GM12878 (cell line): ENCODE results near the gene CTNNB1. TPM values are rescaled to one million over a fixed set of nuclear protein-coding genes. Genes with fewer than 3 reads are reported as not detected.
A peak's percentile ranks its signal among the peaks of the same experiment; 100 is the strongest.

Experiments
- CHD2 ChIP-seq: IDR thresholded peaks from 2 replicates; pipeline ENCODE4 v1.6.1; 2011; ENCODE audit warnings: low read depth, low read length, improper control_type of control experiment, borderline replicate concordance
- RAD51 ChIP-seq: fragments of 450-650 bp; IDR thresholded peaks from 2 replicates; pipeline ENCODE4 v1.6.1; 2016; ENCODE audit warnings: moderate library complexity, mild to moderate bottlenecking, inconsistent platforms
- SIN3A ChIP-seq: IDR thresholded peaks from 2 replicates; pipeline ENCODE4 v1.6.1; 2012; ENCODE audit warnings: low read depth, low read length, improper control_type of control experiment
- SMARCA5 ChIP-seq: fragments of 450-650 bp; IDR thresholded peaks from 2 replicates; pipeline ENCODE4 v1.6.1; 2017; ENCODE audit warnings: mild to moderate bottlenecking
- SP1 ChIP-seq: IDR thresholded peaks from one replicate; pipeline ENCODE4 v1.6.1; 2011; ENCODE audit warnings: low read depth, low read length
- SPI1 ChIP-seq: IDR thresholded peaks from 2 replicates; pipeline ENCODE4 v1.6.1; 2011; ENCODE audit warnings: low read depth, mild to moderate bottlenecking, low read length, moderate library complexity, borderline replicate concordance; ENCODE audit not compliant: insufficient read depth
- SUPT20H ChIP-seq: IDR thresholded peaks from 2 replicates; pipeline ENCODE4 v1.6.1; 2011; ENCODE audit warnings: low read depth, mild to moderate bottlenecking, low read length, moderate library complexity, borderline replicate concordance; ENCODE audit not compliant: control insufficient read depth
- YBX1 ChIP-seq: fragments of 450-650 bp; IDR thresholded peaks from 2 replicates; pipeline ENCODE4 v1.6.1; 2016; ENCODE audit warnings: antibody characterized with exemption
- polyA plus RNA-seq, 11 experiments: library from polyadenylated mRNA; depleted of rRNA in 4 of 11; unstranded in 6 of 11; stranded (reverse) in 5 of 11; fragments of >200 nt; fragmentation: Nextera tagmentation in 4 of 11; fragmentation: Illumina TruSeq in 1 of 11; extraction: Ambion mirVana in 4 of 11; extraction: Trizol in 1 of 11; gene quantifications; 1 replicate in 1 of 11; 2 replicates in 10 of 11; pipeline versions ENCODE4 v1.2.1 to v1.2.3, GENCODE V29; 2011 to 2016; ENCODE audit warnings: inconsistent platforms in 2 of 11, missing spikeins in 2 of 11, low read depth in 1 of 11
- total RNA-seq, 4 experiments: library from RNA; depleted of rRNA in 3 of 4; stranded (reverse); fragments of >200 nt in 3 of 4; fragmentation: Illumina TruSeq in 1 of 4; extraction: Trizol in 1 of 4; gene quantifications; 2 replicates each; pipeline versions ENCODE4 v1.2.1 to v1.2.3, GENCODE V29; 2013 to 2021
- TF ChIP-seq, protein P1 (sequence below): fragments of 450-650 bp; formaldehyde crosslinking; IDR thresholded peaks from 2 replicates; pipeline ENCODE4 v1.5.0; 2022; ENCODE audit warnings: mild to moderate bottlenecking, missing genetic modification characterization
- TF ChIP-seq, protein P2 (sequence below): IDR thresholded peaks from 2 replicates; pipeline ENCODE4 v1.6.1; 2012; ENCODE audit warnings: low read length, inconsistent platforms
- TF ChIP-seq, protein P3 (sequence below): fragments of 450-650 bp; IDR thresholded peaks from 2 replicates; pipeline ENCODE4 v1.6.1; 2017; ENCODE audit warnings: mild to moderate bottlenecking, moderate library complexity
- TF ChIP-seq, protein P4 (sequence below): fragments of 450-650 bp; IDR thresholded peaks from 2 replicates; pipeline ENCODE4 v1.6.1; 2014; ENCODE audit warnings: mild to moderate bottlenecking
- TF ChIP-seq, protein P5 (sequence below): fragments of 450-650 bp; IDR thresholded peaks from 2 replicates; pipeline ENCODE4 v1.6.1; 2017; ENCODE audit warnings: mild to moderate bottlenecking
- TF ChIP-seq, protein P6 (sequence below): IDR thresholded peaks from 2 replicates; pipeline ENCODE4 v1.6.1; 2011; ENCODE audit warnings: borderline replicate concordance, low read depth, mild to moderate bottlenecking, moderate library complexity, low read length; ENCODE audit not compliant: insufficient read depth, poor library complexity, severe bottlenecking

The CTNNB1 gene
- total and polyA plus RNA-seq, 10 of the 15 experiments (the other 5 are each of a cell fraction or from before 2014, with no cell fraction given): 30.4 to 217 (median 138) TPM

DNA sequence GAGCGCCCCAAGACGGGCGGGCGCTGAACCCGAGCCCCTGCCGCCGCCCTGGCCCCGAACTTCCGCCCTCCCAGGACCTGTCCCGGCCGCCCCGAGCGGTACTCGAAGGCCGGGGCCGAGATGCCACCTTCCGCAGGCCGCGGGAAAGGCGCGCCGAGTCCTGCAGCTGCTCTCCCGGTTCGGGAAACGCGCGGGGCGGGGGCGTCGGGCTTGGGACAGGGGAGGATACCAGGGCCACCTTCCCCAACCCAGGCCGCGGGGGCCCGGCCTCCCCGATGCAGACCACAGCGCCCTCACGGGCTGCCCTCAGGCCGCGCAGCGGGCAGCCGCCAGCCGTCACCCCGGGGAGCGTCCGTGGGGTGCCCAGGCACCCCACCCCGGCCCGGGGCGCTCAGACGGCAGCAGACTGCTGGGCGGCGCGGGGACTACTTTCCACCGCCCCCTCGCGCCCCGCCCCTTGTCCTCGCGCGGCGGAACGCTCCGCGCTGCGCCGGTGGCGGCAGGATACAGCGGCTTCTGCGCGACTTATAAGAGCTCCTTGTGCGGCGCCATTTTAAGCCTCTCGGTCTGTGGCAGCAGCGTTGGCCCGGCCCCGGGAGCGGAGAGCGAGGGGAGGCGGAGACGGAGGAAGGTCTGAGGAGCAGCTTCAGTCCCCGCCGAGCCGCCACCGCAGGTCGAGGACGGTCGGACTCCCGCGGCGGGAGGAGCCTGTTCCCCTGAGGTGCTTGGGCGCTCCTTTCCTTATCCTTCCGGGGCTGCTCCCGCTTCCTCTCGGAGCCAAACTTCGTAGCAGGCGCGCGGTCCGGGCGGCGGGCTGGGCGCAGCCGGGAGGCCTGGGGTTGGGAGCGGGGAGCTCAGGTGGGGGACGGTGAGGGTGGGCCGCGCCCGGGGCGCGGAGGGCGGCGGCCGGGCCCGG is at the start of gene CTNNB1 (continued):
- TF ChIP-seq, protein P1, sequence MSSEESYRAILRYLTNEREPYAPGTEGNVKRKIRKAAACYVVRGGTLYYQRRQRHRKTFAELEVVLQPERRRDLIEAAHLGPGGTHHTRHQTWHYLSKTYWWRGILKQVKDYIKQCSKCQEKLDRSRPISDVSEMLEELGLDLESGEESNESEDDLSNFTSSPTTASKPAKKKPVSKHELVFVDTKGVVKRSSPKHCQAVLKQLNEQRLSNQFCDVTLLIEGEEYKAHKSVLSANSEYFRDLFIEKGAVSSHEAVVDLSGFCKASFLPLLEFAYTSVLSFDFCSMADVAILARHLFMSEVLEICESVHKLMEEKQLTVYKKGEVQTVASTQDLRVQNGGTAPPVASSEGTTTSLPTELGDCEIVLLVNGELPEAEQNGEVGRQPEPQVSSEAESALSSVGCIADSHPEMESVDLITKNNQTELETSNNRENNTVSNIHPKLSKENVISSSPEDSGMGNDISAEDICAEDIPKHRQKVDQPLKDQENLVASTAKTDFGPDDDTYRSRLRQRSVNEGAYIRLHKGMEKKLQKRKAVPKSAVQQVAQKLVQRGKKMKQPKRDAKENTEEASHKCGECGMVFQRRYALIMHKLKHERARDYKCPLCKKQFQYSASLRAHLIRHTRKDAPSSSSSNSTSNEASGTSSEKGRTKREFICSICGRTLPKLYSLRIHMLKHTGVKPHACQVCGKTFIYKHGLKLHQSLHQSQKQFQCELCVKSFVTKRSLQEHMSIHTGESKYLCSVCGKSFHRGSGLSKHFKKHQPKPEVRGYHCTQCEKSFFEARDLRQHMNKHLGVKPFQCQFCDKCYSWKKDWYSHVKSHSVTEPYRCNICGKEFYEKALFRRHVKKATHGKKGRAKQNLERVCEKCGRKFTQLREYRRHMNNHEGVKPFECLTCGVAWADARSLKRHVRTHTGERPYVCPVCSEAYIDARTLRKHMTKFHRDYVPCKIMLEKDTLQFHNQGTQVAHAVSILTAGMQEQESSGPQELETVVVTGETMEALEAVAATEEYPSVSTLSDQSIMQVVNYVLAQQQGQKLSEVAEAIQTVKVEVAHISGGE (CRISPR knock-in tag): no peak
- TF ChIP-seq, protein P2, sequence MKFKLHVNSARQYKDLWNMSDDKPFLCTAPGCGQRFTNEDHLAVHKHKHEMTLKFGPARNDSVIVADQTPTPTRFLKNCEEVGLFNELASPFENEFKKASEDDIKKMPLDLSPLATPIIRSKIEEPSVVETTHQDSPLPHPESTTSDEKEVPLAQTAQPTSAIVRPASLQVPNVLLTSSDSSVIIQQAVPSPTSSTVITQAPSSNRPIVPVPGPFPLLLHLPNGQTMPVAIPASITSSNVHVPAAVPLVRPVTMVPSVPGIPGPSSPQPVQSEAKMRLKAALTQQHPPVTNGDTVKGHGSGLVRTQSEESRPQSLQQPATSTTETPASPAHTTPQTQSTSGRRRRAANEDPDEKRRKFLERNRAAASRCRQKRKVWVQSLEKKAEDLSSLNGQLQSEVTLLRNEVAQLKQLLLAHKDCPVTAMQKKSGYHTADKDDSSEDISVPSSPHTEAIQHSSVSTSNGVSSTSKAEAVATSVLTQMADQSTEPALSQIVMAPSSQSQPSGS: no peak
- TF ChIP-seq SMARCA5 (peak; percentile 97), SPI1 (no peak; the same call in 1 of the 2 replicates), SIN3A (no peak), SUPT20H (no peak), YBX1 (no peak), SP1 (peak; percentile 92), CHD2 (peak; percentile 98), RAD51 (no peak)
- TF ChIP-seq, protein P3, sequence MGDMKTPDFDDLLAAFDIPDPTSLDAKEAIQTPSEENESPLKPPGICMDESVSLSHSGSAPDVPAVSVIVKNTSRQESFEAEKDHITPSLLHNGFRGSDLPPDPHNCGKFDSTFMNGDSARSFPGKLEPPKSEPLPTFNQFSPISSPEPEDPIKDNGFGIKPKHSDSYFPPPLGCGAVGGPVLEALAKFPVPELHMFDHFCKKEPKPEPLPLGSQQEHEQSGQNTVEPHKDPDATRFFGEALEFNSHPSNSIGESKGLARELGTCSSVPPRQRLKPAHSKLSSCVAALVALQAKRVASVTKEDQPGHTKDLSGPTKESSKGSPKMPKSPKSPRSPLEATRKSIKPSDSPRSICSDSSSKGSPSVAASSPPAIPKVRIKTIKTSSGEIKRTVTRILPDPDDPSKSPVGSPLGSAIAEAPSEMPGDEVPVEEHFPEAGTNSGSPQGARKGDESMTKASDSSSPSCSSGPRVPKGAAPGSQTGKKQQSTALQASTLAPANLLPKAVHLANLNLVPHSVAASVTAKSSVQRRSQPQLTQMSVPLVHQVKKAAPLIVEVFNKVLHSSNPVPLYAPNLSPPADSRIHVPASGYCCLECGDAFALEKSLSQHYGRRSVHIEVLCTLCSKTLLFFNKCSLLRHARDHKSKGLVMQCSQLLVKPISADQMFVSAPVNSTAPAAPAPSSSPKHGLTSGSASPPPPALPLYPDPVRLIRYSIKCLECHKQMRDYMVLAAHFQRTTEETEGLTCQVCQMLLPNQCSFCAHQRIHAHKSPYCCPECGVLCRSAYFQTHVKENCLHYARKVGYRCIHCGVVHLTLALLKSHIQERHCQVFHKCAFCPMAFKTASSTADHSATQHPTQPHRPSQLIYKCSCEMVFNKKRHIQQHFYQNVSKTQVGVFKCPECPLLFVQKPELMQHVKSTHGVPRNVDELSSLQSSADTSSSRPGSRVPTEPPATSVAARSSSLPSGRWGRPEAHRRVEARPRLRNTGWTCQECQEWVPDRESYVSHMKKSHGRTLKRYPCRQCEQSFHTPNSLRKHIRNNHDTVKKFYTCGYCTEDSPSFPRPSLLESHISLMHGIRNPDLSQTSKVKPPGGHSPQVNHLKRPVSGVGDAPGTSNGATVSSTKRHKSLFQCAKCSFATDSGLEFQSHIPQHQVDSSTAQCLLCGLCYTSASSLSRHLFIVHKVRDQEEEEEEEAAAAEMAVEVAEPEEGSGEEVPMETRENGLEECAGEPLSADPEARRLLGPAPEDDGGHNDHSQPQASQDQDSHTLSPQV: 0 out of 2 replicates have a peak, but pooled peaks have one; percentile 64
- TF ChIP-seq, protein P4, sequence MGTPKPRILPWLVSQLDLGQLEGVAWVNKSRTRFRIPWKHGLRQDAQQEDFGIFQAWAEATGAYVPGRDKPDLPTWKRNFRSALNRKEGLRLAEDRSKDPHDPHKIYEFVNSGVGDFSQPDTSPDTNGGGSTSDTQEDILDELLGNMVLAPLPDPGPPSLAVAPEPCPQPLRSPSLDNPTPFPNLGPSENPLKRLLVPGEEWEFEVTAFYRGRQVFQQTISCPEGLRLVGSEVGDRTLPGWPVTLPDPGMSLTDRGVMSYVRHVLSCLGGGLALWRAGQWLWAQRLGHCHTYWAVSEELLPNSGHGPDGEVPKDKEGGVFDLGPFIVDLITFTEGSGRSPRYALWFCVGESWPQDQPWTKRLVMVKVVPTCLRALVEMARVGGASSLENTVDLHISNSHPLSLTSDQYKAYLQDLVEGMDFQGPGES: no peak
- TF ChIP-seq, protein P5, sequence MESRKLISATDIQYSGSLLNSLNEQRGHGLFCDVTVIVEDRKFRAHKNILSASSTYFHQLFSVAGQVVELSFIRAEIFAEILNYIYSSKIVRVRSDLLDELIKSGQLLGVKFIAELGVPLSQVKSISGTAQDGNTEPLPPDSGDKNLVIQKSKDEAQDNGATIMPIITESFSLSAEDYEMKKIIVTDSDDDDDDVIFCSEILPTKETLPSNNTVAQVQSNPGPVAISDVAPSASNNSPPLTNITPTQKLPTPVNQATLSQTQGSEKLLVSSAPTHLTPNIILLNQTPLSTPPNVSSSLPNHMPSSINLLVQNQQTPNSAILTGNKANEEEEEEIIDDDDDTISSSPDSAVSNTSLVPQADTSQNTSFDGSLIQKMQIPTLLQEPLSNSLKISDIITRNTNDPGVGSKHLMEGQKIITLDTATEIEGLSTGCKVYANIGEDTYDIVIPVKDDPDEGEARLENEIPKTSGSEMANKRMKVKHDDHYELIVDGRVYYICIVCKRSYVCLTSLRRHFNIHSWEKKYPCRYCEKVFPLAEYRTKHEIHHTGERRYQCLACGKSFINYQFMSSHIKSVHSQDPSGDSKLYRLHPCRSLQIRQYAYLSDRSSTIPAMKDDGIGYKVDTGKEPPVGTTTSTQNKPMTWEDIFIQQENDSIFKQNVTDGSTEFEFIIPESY: no peak
- TF ChIP-seq, protein P6, sequence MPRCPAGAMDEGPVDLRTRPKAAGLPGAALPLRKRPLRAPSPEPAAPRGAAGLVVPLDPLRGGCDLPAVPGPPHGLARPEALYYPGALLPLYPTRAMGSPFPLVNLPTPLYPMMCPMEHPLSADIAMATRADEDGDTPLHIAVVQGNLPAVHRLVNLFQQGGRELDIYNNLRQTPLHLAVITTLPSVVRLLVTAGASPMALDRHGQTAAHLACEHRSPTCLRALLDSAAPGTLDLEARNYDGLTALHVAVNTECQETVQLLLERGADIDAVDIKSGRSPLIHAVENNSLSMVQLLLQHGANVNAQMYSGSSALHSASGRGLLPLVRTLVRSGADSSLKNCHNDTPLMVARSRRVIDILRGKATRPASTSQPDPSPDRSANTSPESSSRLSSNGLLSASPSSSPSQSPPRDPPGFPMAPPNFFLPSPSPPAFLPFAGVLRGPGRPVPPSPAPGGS: peak; percentile 77
